CD4-positive, alpha-beta memory T cell (primary cell): ENCODE measurements around the gene LONP1. TPM values are rescaled to one million over a fixed set of nuclear protein-coding genes. Genes with fewer than 3 reads are reported as not detected.

Source experiments
- CTCF ChIA-PET: fragments of 350-600 bp; sonication (Branson Sonifier 250); formaldehyde crosslinking; loops from one replicate; lab custom pipeline; 2021; ENCODE audit warnings: inconsistent platforms; ENCODE audit not compliant: partially characterized antibody; lab: Charles Lee
- POLR2A ChIA-PET: fragments of 350-600 bp; sonication (Branson Sonifier 250); formaldehyde crosslinking; loops from one replicate; lab custom pipeline; 2021; ENCODE audit not compliant: partially characterized antibody; lab: Charles Lee
- DNase-seq, 5 donors: peaks; one replicate each; pipeline versions ENCODE4 v3.0.0 to v3.0.0-alpha.2; 2020 to 2022; ENCODE audit warnings: mixed read lengths in 1 of 5
- H3K27ac ChIP-seq: one replicate; pipeline ENCODE4 v1.7.0; 2013; ENCODE audit warnings: low read depth, low read length
- H3K27me3 ChIP-seq: 2 replicates; pipeline ENCODE4 v1.7.0; 2013; ENCODE audit warnings: mild to moderate bottlenecking, low read length, moderate library complexity; ENCODE audit not compliant: insufficient read depth
- H3K36me3 ChIP-seq: 2 replicates; pipeline ENCODE4 v1.7.0; 2013; ENCODE audit warnings: mild to moderate bottlenecking, low read length, moderate library complexity; ENCODE audit not compliant: insufficient read depth
- H3K4me1 ChIP-seq: 2 replicates; pipeline ENCODE4 v1.7.0; 2013; ENCODE audit warnings: mild to moderate bottlenecking, low read length, moderate library complexity; ENCODE audit not compliant: insufficient read depth
- H3K4me3 ChIP-seq, 2 donors: one replicate each; pipeline ENCODE4 v1.7.0; 2013; ENCODE audit warnings: low read length in 2 of 2, mild to moderate bottlenecking in 1 of 2
- H3K9me3 ChIP-seq, 2 donors: one replicate each; pipeline ENCODE4 v1.7.0; 2013; ENCODE audit warnings: low read length in 2 of 2, control low read depth in 1 of 2; ENCODE audit not compliant: control insufficient read depth in 1 of 2
- H3K27ac Mint-ChIP-seq, 7 donors: one replicate each; pipeline ENCODE4 v1.8.0; 2020 to 2021; ENCODE audit warnings: mixed read lengths in 7 of 7, mild to moderate bottlenecking in 6 of 7, inconsistent platforms in 3 of 7, moderate library complexity in 3 of 7
- H3K27me3 Mint-ChIP-seq, 2 donors: one replicate each; pipeline ENCODE4 v1.8.0; 2020 to 2021; ENCODE audit warnings: mixed read lengths in 2 of 2
- H3K36me3 Mint-ChIP-seq, 2 donors: one replicate each; pipeline ENCODE4 v1.8.0; 2020 to 2021; ENCODE audit warnings: mixed read lengths in 2 of 2, inconsistent platforms in 1 of 2, mild to moderate bottlenecking in 1 of 2
- H3K4me1 Mint-ChIP-seq, 4 donors: one replicate each; pipeline ENCODE4 v1.8.0; 2020 to 2021; ENCODE audit warnings: mixed read lengths in 4 of 4, mild to moderate bottlenecking in 1 of 4
- H3K4me3 Mint-ChIP-seq, 8 donors: one replicate each; pipeline ENCODE4 v1.8.0; 2020 to 2021; ENCODE audit warnings: mixed read lengths in 8 of 8, mild to moderate bottlenecking in 7 of 8, moderate library complexity in 6 of 8, inconsistent platforms in 3 of 8
- H3K9me3 Mint-ChIP-seq, 8 donors: one replicate each; pipeline ENCODE4 v1.8.0; 2020 to 2021; ENCODE audit warnings: mixed read lengths in 8 of 8, mild to moderate bottlenecking in 5 of 8, inconsistent platforms in 3 of 8, moderate library complexity in 1 of 8
- intact Hi-C: fragments of 100-400 bp; cut with micrococcal nuclease; formaldehyde crosslinking; loops from one replicate; pipeline ENCODE4 v1.15.1; 2023
- polyA plus RNA-seq, 2 donors: library from polyadenylated mRNA; unstranded; fragments of 300-500 nt; fragmentation: Illumina TruSeq; gene quantifications; one replicate each; pipeline ENCODE4 v1.2.3, GENCODE V29; 2021
- total RNA-seq, 2 experiments: library from RNA; stranded (reverse); gene quantifications; one replicate each; pipeline ENCODE4 v1.2.3, GENCODE V29; 2021

The LONP1 gene
- total and polyA plus RNA-seq, 4 experiments from 2014 or later: 10.9 to 64.7 (median 49.8) TPM

- Mint-ChIP-seq H3K27ac (peak overlapping the region; percentile 92 to 99 (median 97)), H3K9me3 (peaks cover 0 to 6% (median 0%) of the 10 kb centered on the region in 8 donors), H3K4me3 (peak overlapping the region; percentile 90 to 97 (median 90)), H3K27me3 (peaks cover 0 to 4% of the 10 kb centered on the region in 2 donors), H3K36me3 (peaks cover 0 to 28% of the 10 kb centered on the region in 2 donors), H3K4me1 (peaks cover 20 to 37% (median 27%) of the 10 kb centered on the region in 4 donors)
- intact Hi-C loops: no loop called here
- peak overlapping the region; percentile 89 for H3K27ac ChIP-seq
- H3K36me3 ChIP-seq: peaks cover 4% of the 10 kb centered on the region
- POLR2A ChIA-PET: interaction anchor here (0.6 to 5.7 kb wide), 17 partner anchors 12 to 1082 kb away, joined by 3 to 79 read pairs (median 4); partner anchors contain the start of genes DUS3L, FEM1A, NDUFA11 and RPL36
- peaks cover 23% of the 10 kb centered on the region for H3K4me1 ChIP-seq
- H3K4me3 ChIP-seq: peak overlapping the region; percentile 87 to 92
- H3K27me3 ChIP-seq: no peaks in the 10 kb centered on the region
- no peaks in the 10 kb centered on the region for H3K9me3 ChIP-seq
- peak in 1 of 5 donors; percentile 62 for DNase-seq
- CTCF ChIA-PET: interaction anchor here (0.9 to 3.8 kb wide), 6 partner anchors 28 to 108 kb away, joined by 3 to 36 read pairs (median 6); partner anchors contain the start of gene RPL36
Observed at GRCh38 chr19:5719274-5719960, 529 bp downstream of the LONP1 start.

- peak overlapping the region; percentile 83 to 94 (median 90) for H3K4me3 Mint-ChIP-seq
- peaks cover 0 to 35% of the 10 kb centered on the region in 2 donors for H3K36me3 Mint-ChIP-seq
Observed at GRCh38 chr19:5718579-5719273, 1.2 kb downstream of the LONP1 start.

GRCh38 chr19:5718037-5718578, 1.8 kb downstream of the LONP1 start:
- peaks cover 20 to 37% (median 27%) of the 10 kb centered on the region in 4 donors for H3K4me1 Mint-ChIP-seq
- Histone ChIP-seq H3K4me3 (no peak overlapping the region), H3K27ac (peak overlapping the region; percentile 9), H3K36me3 (peaks cover 13% of the 10 kb centered on the region), H3K4me1 (peaks cover 23% of the 10 kb centered on the region), H3K27me3 (no peaks in the 10 kb centered on the region), H3K9me3 (no peaks in the 10 kb centered on the region)
- peaks cover 0 to 9% (median 0%) of the 10 kb centered on the region in 8 donors for H3K9me3 Mint-ChIP-seq
- peaks cover 0 to 4% of the 10 kb centered on the region in 2 donors for H3K27me3 Mint-ChIP-seq
- intact Hi-C loops: no loop called here
- peak overlapping the region; percentile 83 to 94 (median 90) for H3K4me3 Mint-ChIP-seq
- ChIA-PET CTCF (interaction anchor here (1.1 to 3.8 kb wide), 2 partner anchors 29 to 31 kb away, joined by 6 to 36 read pairs; partner anchors contain the start of gene RPL36), POLR2A (interaction anchor here (0.7 to 5.7 kb wide), 4 partner anchors 10 to 72 kb away, joined by 3 to 79 read pairs (median 4); partner anchors contain the start of gene RPL36)
- H3K27ac Mint-ChIP-seq: peak overlapping the region; percentile 86 to 98 (median 92)
- no peak for DNase-seq
- H3K36me3 Mint-ChIP-seq: peaks cover 0 to 39% of the 10 kb centered on the region in 2 donors

More at GRCh38 chr19:5718579-5719273, 1.2 kb downstream of the LONP1 start:
- H3K27ac ChIP-seq: peak overlapping the region; percentile 89
- peak overlapping the region; percentile 91 to 98 (median 92) for H3K27ac Mint-ChIP-seq
- ChIA-PET POLR2A (interaction anchor here (0.7 to 5.7 kb wide), 7 partner anchors 11 to 96 kb away, joined by 3 to 79 read pairs (median 4); partner anchors contain the start of genes RPL36, SAFB and SAFB2), CTCF (interaction anchor here (0.7 to 3.8 kb wide), 5 partner anchors 10 to 85 kb away, joined by 3 to 36 read pairs (median 6); partner anchors contain the start of gene RPL36)
- H3K9me3 ChIP-seq: no peaks in the 10 kb centered on the region
- intact Hi-C loops: no loop called here
- peak in 1 of 5 donors; percentile 62 for DNase-seq
- H3K27me3 Mint-ChIP-seq: peaks cover 0 to 4% of the 10 kb centered on the region in 2 donors
- H3K4me1 ChIP-seq: peaks cover 23% of the 10 kb centered on the region
- H3K27me3 ChIP-seq: no peaks in the 10 kb centered on the region
- H3K4me1 Mint-ChIP-seq: peaks cover 20 to 37% (median 27%) of the 10 kb centered on the region in 4 donors
- peaks cover 9% of the 10 kb centered on the region for H3K36me3 ChIP-seq
- peaks cover 0 to 6% (median 0%) of the 10 kb centered on the region in 8 donors for H3K9me3 Mint-ChIP-seq
- peak overlapping the region; percentile 68 to 92 for H3K4me3 ChIP-seq

- Mint-ChIP-seq H3K36me3 (peaks cover 0 to 43% of the 10 kb centered on the region in 2 donors), H3K4me3 (peak overlapping the region in 5 of 8 donors; percentile 11 to 73 (median 58)), H3K27ac (peak overlapping the region; percentile 52 to 98 (median 81)), H3K4me1 (peaks cover 20 to 37% (median 27%) of the 10 kb centered on the region in 4 donors), H3K27me3 (peaks cover 0 to 4% of the 10 kb centered on the region in 2 donors), H3K9me3 (peaks cover 0 to 9% (median 0%) of the 10 kb centered on the region in 8 donors)
- peaks cover 13% of the 10 kb centered on the region for H3K36me3 ChIP-seq
- no peaks in the 10 kb centered on the region for H3K9me3 ChIP-seq
- H3K27me3 ChIP-seq: no peaks in the 10 kb centered on the region
- ChIA-PET CTCF (interaction anchor here (1.9 to 3.8 kb wide), 2 partner anchors 27 to 28 kb away, joined by 8 to 36 read pairs; partner anchors contain the start of gene RPL36), POLR2A (interaction anchor here (0.7 to 5.7 kb wide), 3 partner anchors 27 to 73 kb away, joined by 3 to 79 read pairs (median 5); partner anchors contain the start of gene RPL36)
- no peak overlapping the region for H3K4me3 ChIP-seq
- no peak for DNase-seq
- H3K4me1 ChIP-seq: peaks cover 23% of the 10 kb centered on the region
- peak overlapping the region; percentile 9 for H3K27ac ChIP-seq
- intact Hi-C loops: no loop called here
Observed at GRCh38 chr19:5717215-5717935, 2.6 kb downstream of the LONP1 start.

GRCh38 chr19:5714816-5715215, 5.1 kb downstream of the LONP1 start:
- H3K27ac ChIP-seq: no peak overlapping the region
- ChIA-PET CTCF (interaction anchor here (1.5 kb wide), 1 partner anchor 25 kb away, joined by 6 read pairs; the partner anchor contains the start of gene RPL36), POLR2A (interaction anchor here (0.7 to 0.9 kb wide), 2 partner anchors 23 to 275 kb away, joined by 3 read pairs; no protein-coding TSS in a partner anchor)
- peaks cover 23% of the 10 kb centered on the region for H3K4me1 ChIP-seq
- Mint-ChIP-seq H3K27ac (no peak overlapping the region), H3K4me3 (no peak overlapping the region), H3K27me3 (no peaks in the 10 kb centered on the region), H3K9me3 (peaks cover 0 to 5% (median 0%) of the 10 kb centered on the region in 8 donors), H3K36me3 (peaks cover 0 to 50% of the 10 kb centered on the region in 2 donors), H3K4me1 (peaks cover 19 to 30% (median 24%) of the 10 kb centered on the region in 4 donors)
- H3K36me3 ChIP-seq: peaks cover 28% of the 10 kb centered on the region
- no peaks in the 10 kb centered on the region for H3K9me3 ChIP-seq
- no peak overlapping the region for H3K4me3 ChIP-seq
- H3K27me3 ChIP-seq: no peaks in the 10 kb centered on the region
- DNase-seq: no peak
- intact Hi-C loops: no loop called here

- no peaks in the 10 kb centered on the region for H3K27me3 ChIP-seq
- intact Hi-C loops: no loop called here
- Mint-ChIP-seq H3K4me3 (no peak overlapping the region), H3K9me3 (peaks cover 0 to 3% (median 0%) of the 10 kb centered on the region in 8 donors), H3K27me3 (no peaks in the 10 kb centered on the region), H3K36me3 (peaks cover 0 to 41% of the 10 kb centered on the region in 2 donors), H3K27ac (no peak overlapping the region), H3K4me1 (peaks cover 10 to 17% (median 13%) of the 10 kb centered on the region in 4 donors)
- no peak overlapping the region for H3K4me3 ChIP-seq
- no peak for DNase-seq
- no peaks in the 10 kb centered on the region for H3K9me3 ChIP-seq
- no peak overlapping the region for H3K27ac ChIP-seq
- CTCF ChIA-PET: interaction anchor here (1.0 kb wide), 1 partner anchor 26 kb away, joined by 3 read pairs; no protein-coding TSS in a partner anchor
- H3K4me1 ChIP-seq: peaks cover 10% of the 10 kb centered on the region
- POLR2A ChIA-PET: interaction anchor here (0.6 to 1.6 kb wide), 2 partner anchors 22 to 23 kb away, joined by 3 to 4 read pairs; no protein-coding TSS in a partner anchor
- H3K36me3 ChIP-seq: peaks cover 28% of the 10 kb centered on the region
Observed at GRCh38 chr19:5713228-5713627, 6.7 kb downstream of the LONP1 start.
